PC-3 (cell line): ENCODE data around the gene TAOK3. TPM values are rescaled to one million over a fixed set of nuclear protein-coding genes. Genes with fewer than 3 reads are reported as not detected.

Source experiments
- ATAC-seq: fragments of 200-7000 bp; cut with Tn5 transposase; 2 replicates; pipeline ENCODE4 v1.9.1; 2020; ENCODE audit warnings: mild to moderate bottlenecking, moderate library complexity
- BruUV-seq: library from RNA; stranded (reverse); fragments of 400-500 nt; replicated peaks from 2 replicates; lab custom pipeline; 2021; lab: Mats Ljungman, UMichigan
- CTCF ChIA-PET: fragments of 300-600 bp; sonication (Branson Sonifier 250); formaldehyde crosslinking; loops from one replicate; lab custom pipeline; 2022; ENCODE audit warnings: antibody characterized with exemption; lab: Charles Lee
- POLR2A ChIA-PET: fragments of 300-600 bp; sonication (Branson Sonifier 250); formaldehyde crosslinking; loops from one replicate; lab custom pipeline; 2022; ENCODE audit warnings: antibody characterized with exemption; ENCODE audit not compliant: unreplicated experiment; lab: Charles Lee
- DNase-seq: peaks from one replicate; pipeline ENCODE4 v3.0.0-alpha.2; 2015
- H2AFZ ChIP-seq: fragments of 300-600 bp; sonication (generic); 2 replicates; pipeline ENCODE4 v1.6.0; 2016; ENCODE audit warnings: antibody characterized with exemption, low read length
- H3F3A ChIP-seq: fragments of 300-600 bp; sonication (generic); one replicate; pipeline ENCODE4 v1.6.0; 2017; ENCODE audit warnings: antibody characterized with exemption, low read length, control low read depth, mild to moderate bottlenecking; ENCODE audit not compliant: unreplicated experiment
- H3K27ac ChIP-seq: fragments of 300-600 bp; sonication (generic); 2 replicates; pipeline ENCODE4 v1.5.1; 2016; ENCODE audit warnings: mild to moderate bottlenecking, low read length
- H3K27me3 ChIP-seq: fragments of 300-600 bp; sonication (generic); 2 replicates; pipeline ENCODE4 v1.6.1; 2016; ENCODE audit warnings: low read length, mixed read lengths
- H3K36me3 ChIP-seq: fragments of 300-600 bp; sonication (generic); 2 replicates; pipeline ENCODE4 v1.6.1; 2016; ENCODE audit warnings: low read depth, mixed run types, low read length, mixed read lengths
- H3K4me1 ChIP-seq: fragments of 300-600 bp; sonication (generic); 2 replicates; pipeline ENCODE4 v1.5.1; 2016; ENCODE audit warnings: low read length; ENCODE audit not compliant: insufficient read depth
- H3K4me2 ChIP-seq: fragments of 300-600 bp; sonication (generic); 2 replicates; pipeline ENCODE4 v1.6.0; 2016; ENCODE audit warnings: low read length
- H3K4me3 ChIP-seq: fragments of 300-600 bp; sonication (generic); 2 replicates; pipeline ENCODE4 v1.5.1; 2016; ENCODE audit warnings: mild to moderate bottlenecking, low read length, mixed read lengths
- H3K79me2 ChIP-seq: fragments of 300-600 bp; sonication (generic); 2 replicates; pipeline ENCODE4 v1.6.1; 2017; ENCODE audit warnings: low read length, mixed read lengths
- H3K9ac ChIP-seq: fragments of 300-600 bp; sonication (generic); 2 replicates; pipeline ENCODE4 v1.6.0; 2016; ENCODE audit warnings: mild to moderate bottlenecking, low read length
- H3K9me2 ChIP-seq: fragments of 300-600 bp; sonication (generic); replicated peaks from 2 replicates; pipeline ENCODE4 v1.6.1; 2016; ENCODE audit warnings: mixed run types, low read length, mixed read lengths
- H3K9me3 ChIP-seq: fragments of 300-600 bp; sonication (generic); 2 replicates; pipeline ENCODE4 v1.6.1; 2016; ENCODE audit warnings: low read length, mixed read lengths
- H4K20me1 ChIP-seq: fragments of 300-600 bp; sonication (generic); 2 replicates; pipeline ENCODE4 v1.6.1; 2016; ENCODE audit warnings: low read length, mixed read lengths
- CTCF ChIP-seq: fragments of 300-600 bp; sonication (generic); conservative IDR thresholded peaks from 2 replicates; pipeline ENCODE4 v1.5.1; 2017; ENCODE audit warnings: antibody characterized with exemption, low read depth, mild to moderate bottlenecking, low read length
- EZH2 ChIP-seq: fragments of 300-600 bp; sonication (generic); IDR thresholded peaks from one replicate; pipeline ENCODE4 v1.6.1; 2017; ENCODE audit warnings: antibody characterized with exemption, mild to moderate bottlenecking, low read length; ENCODE audit not compliant: unreplicated experiment
- EZH2phosphoT487 ChIP-seq: fragments of 300-600 bp; sonication (generic); IDR thresholded peaks from 2 replicates; pipeline ENCODE4 v1.6.1; 2018; ENCODE audit warnings: mild to moderate bottlenecking, antibody characterized with exemption, low read length, borderline replicate concordance
- intact Hi-C: fragments of 100-400 bp; cut with micrococcal nuclease; formaldehyde crosslinking; loops from 2 replicates; pipeline ENCODE4 v1.9.0; 2023
- total RNA-seq: library from RNA; depleted of rRNA; stranded (reverse); fragments of >200 nt; gene quantifications from 2 replicates; pipeline ENCODE4 v1.2.3, GENCODE V29; 2014

TAOK3 gene
- total RNA-seq, 1 experiment from 2014 or later, result 27.9 TPM

- no peaks in the 10 kb centered on the region for H3F3A ChIP-seq
- H4K20me1 ChIP-seq, result no peaks in the 10 kb centered on the region
- H3K79me2 ChIP-seq, result no peaks in the 10 kb centered on the region
- ChIA-PET CTCF (no interaction called here), POLR2A (interaction anchor here (1.0 kb wide), 1 partner anchor 33 kb away, joined by 3 read pairs; no protein-coding TSS in a partner anchor)
- no peaks in the 10 kb centered on the region for H3K36me3 ChIP-seq
- no peaks in the 10 kb centered on the region for H3K27me3 ChIP-seq
- ATAC-seq (no peak), DNase-seq (no peak)
- TF ChIP-seq EZH2 (no peak), CTCF (no peak), EZH2phosphoT487 (no peak)
- intact Hi-C loops, result loop anchor here (5.0 kb wide), 1 partner anchor 92 kb away; no protein-coding TSS in a partner anchor
- no peaks in the 10 kb centered on the region for H3K9me3 ChIP-seq
- no peak overlapping the region for H2AFZ ChIP-seq
- H3K9me2 ChIP-seq, result no peaks in the 10 kb centered on the region
- no TSS peak for BruUV-seq
- no peak overlapping the region for H3K27ac ChIP-seq
- H3K4me2 ChIP-seq, result no peak overlapping the region
- H3K4me3 ChIP-seq, result no peak overlapping the region
- H3K4me1 ChIP-seq, result peaks cover 18% of the 10 kb centered on the region
- no peak overlapping the region for H3K9ac ChIP-seq
These were observed 98.6 kb downstream of the TAOK3 start for GRCh38 chr12:118274066-118274465.

DNA sequence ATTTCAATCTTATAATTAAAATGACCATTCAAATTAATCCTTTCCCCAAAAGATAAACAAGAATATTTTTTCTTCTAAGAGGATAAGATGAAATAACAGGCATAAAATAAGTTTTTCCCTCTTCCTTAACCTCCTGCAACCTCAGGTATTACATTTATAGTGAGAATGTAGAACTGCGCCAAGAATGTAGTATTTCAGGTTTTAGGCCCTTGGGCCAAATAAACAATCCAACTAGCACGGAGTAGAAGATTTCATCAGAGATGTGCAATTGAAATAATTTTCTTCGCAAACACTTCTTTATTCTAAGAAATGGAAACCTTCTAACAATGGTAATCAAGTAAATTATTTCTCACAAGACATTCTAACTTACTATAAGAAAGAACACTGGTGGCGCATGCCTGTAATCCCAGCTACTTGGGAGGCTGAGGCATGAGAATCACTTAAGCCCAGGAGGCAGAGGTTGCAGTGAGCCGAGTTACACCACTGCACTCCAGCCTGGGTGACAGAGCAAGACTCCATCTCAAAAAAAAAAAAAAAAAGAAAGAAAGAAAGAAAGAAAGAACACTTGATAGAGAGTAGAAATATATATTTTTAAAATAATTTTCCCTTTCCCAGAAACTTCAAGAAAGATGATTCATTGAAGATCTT lies 100.8 kb downstream of the TAOK3 start:
- Histone ChIP-seq H2AFZ (0 out of 2 replicates have a peak overlapping the region, but pooled peaks have one; percentile 10), H3K27ac (peak overlapping the region; percentile 32), H4K20me1 (no peaks in the 10 kb centered on the region), H3K79me2 (no peaks in the 10 kb centered on the region), H3K9me2 (no peaks in the 10 kb centered on the region), H3K4me2 (peak overlapping the region; percentile 73), H3K36me3 (no peaks in the 10 kb centered on the region), H3K9ac (no peak overlapping the region), H3K4me3 (peak overlapping the region; percentile 32; the same call in 1 of the 2 replicates), H3K9me3 (no peaks in the 10 kb centered on the region), H3F3A (no peaks in the 10 kb centered on the region), H3K27me3 (no peaks in the 10 kb centered on the region), H3K4me1 (peaks cover 18% of the 10 kb centered on the region)
- peak; percentile 90 for ATAC-seq
- POLR2A ChIA-PET, result no interaction called here
- BruUV-seq, result no TSS peak
- peak; percentile 98 for DNase-seq
- TF ChIP-seq CTCF (no peak), EZH2 (no peak), EZH2phosphoT487 (no peak)
- CTCF ChIA-PET, result no interaction called here
- intact Hi-C loops, result loop anchor here (2.0 to 5.0 kb wide), 2 partner anchors 31 to 90 kb away; no protein-coding TSS in a partner anchor

DNA sequence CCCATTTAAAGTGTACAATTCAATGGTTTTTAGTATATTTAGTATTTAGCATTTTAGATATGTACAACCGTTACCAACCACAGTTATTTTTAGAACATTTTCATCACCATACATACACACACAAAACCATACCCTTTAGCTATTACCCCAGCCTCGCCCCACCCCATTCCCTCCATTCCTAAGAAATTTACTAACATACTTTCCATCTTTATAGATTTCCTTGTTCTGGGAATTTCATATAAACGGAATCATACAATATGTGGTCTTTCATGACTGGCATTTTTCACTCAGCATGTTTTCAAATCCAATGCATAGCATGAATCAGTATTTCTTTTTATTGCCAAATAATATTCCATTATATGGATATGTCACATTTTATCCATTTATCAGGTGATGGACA lies 101.5 kb downstream of the TAOK3 start:
- H3K4me3 ChIP-seq, result peak overlapping the region; percentile 32; the same call in 1 of the 2 replicates

More for the DNA sequence above, 101.5 kb downstream of the TAOK3 start:
- no peaks in the 10 kb centered on the region for H3K36me3 ChIP-seq
- no TSS peak for BruUV-seq
- ATAC-seq (peak; percentile 28), DNase-seq (peak; percentile 51)
- H3F3A ChIP-seq, result no peaks in the 10 kb centered on the region
- ChIA-PET POLR2A (no interaction called here), CTCF (no interaction called here)
- TF ChIP-seq EZH2, result no peak
- TF ChIP-seq EZH2phosphoT487, result no peak
- TF ChIP-seq CTCF, result no peak
- peaks cover 18% of the 10 kb centered on the region for H3K4me1 ChIP-seq
- H2AFZ ChIP-seq, result no peak overlapping the region
- no peaks in the 10 kb centered on the region for H3K9me3 ChIP-seq
- no peak overlapping the region for H3K9ac ChIP-seq
- H3K27me3 ChIP-seq, result no peaks in the 10 kb centered on the region
- H3K79me2 ChIP-seq, result no peaks in the 10 kb centered on the region
- intact Hi-C loops, result loop anchor here (2.0 to 5.0 kb wide), 2 partner anchors 32 to 89 kb away; no protein-coding TSS in a partner anchor
- no peaks in the 10 kb centered on the region for H4K20me1 ChIP-seq
- H3K4me2 ChIP-seq, result peak overlapping the region; percentile 73
- no peaks in the 10 kb centered on the region for H3K9me2 ChIP-seq
- H3K27ac ChIP-seq, result peak overlapping the region; percentile 21; the same call in 1 of the 2 replicates
